Right lobe of liver (tissue), 4 donors: ENCODE data around the gene TRIOBP.

Experiments used
- CTCF ChIP-seq, 4 donors: fragments of 200-600 bp in 3 of 4; fragments of 450-650 bp in 1 of 4; IDR thresholded peaks; one replicate each; pipeline versions ENCODE4 v1.5.1 to v1.8.0; 2016 to 2022; ENCODE audit warnings: antibody characterized with exemption in 4 of 4, mild to moderate bottlenecking in 2 of 4
- POLR2A ChIP-seq: fragments of 450-650 bp; IDR thresholded peaks from one replicate; pipeline ENCODE4 v1.6.1; 2017; ENCODE audit warnings: antibody characterized with exemption, mild to moderate bottlenecking
- donor health status: DM: no; HTN: no; CAD: no.
- donor health status: DM: no; HTN: no; CAD: no.
- donor health status: DM: no; HTN: yes; CAD: no.

GRCh38 chr22:37714634-37715033 lies 17.8 kb downstream of the TRIOBP start:
- TF ChIP-seq CTCF (IDR thresholded peaks at IDR 0.05), result no peak
- TF ChIP-seq POLR2A, result no peak
